Esophagus muscularis mucosa (tissue), 4 donors: ENCODE data around the gene CEP89. TPM values are rescaled to one million over a fixed set of nuclear protein-coding genes. Genes with fewer than 3 reads are reported as not detected.
A peak's percentile ranks its signal among the peaks of the same experiment; 100 is the strongest.
"Not testable (repeated sequence)": the region's sequence is repeated elsewhere in the genome, so short reads cannot be mapped to it uniquely, and the experiment has no call there.

Experiments used
- DNase-seq: peaks from one replicate; pipeline ENCODE4 v3.0.0-alpha.2; 2017; ENCODE audit errors: extremely low spot score
- H3K27ac ChIP-seq, 4 donors: fragments of 200-600 bp; sonication (generic); replicated peaks in 1 of 4; 1 replicate in 3 of 4; 2 replicates in 1 of 4; pipeline ENCODE4 v1.5.1; 2016 to 2019; ENCODE audit warnings: mild to moderate bottlenecking in 1 of 4
- H3K27me3 ChIP-seq, 4 donors: fragments of 200-600 bp; sonication (generic); one replicate each; pipeline versions ENCODE4 v1.5.1 to v1.6.0; 2016 to 2019
- H3K36me3 ChIP-seq, 4 donors: fragments of 200-600 bp; sonication (generic); one replicate each; pipeline ENCODE4 v1.5.1; 2016 to 2019
- H3K4me1 ChIP-seq, 4 donors: fragments of 200-600 bp; sonication (generic); one replicate each; pipeline ENCODE4 v1.5.1; 2016 to 2019
- H3K4me3 ChIP-seq, 4 donors: fragments of 200-600 bp; sonication (generic); 1 replicate in 2 of 4; 2 replicates in 2 of 4; pipeline ENCODE4 v1.5.1; 2016 to 2019; ENCODE audit warnings: mild to moderate bottlenecking in 4 of 4, moderate library complexity in 1 of 4
- H3K9me3 ChIP-seq, 4 donors: fragments of 200-600 bp; sonication (generic); 1 replicate in 3 of 4; 2 replicates in 1 of 4; pipeline ENCODE4 v1.5.1; 2016 to 2019
- CTCF ChIP-seq, 3 experiments: fragments of 200-600 bp in 2 of 3; fragments of 450-650 bp in 1 of 3; sonication (generic) in 2 of 3; IDR thresholded peaks; one replicate each; pipeline ENCODE4 v1.5.1; 2017 to 2019; ENCODE audit warnings: antibody characterized with exemption in 3 of 3, mild to moderate bottlenecking in 2 of 3, moderate library complexity in 1 of 3
- EP300 ChIP-seq: sonication (generic); formaldehyde crosslinking; IDR thresholded peaks from one replicate; pipeline ENCODE4 v1.6.1; 2017; ENCODE audit warnings: antibody characterized with exemption
- POLR2A ChIP-seq: fragments of 450-650 bp; IDR thresholded peaks from one replicate; pipeline ENCODE4 v1.6.1; 2017; ENCODE audit warnings: antibody characterized with exemption, moderate library complexity, mild to moderate bottlenecking, low read depth
- POLR2AphosphoS5 ChIP-seq, 2 donors: sonication (generic); formaldehyde crosslinking; IDR thresholded peaks; one replicate each; pipeline ENCODE4 v1.6.1; 2017; ENCODE audit warnings: antibody characterized with exemption in 2 of 2
- WGBS: methylation state at CpG from one replicate; pipeline ENCODE4 v1.1.5; 2018; 5-methylcytosine and 5-hydroxymethylcytosine counted together
- intact Hi-C: fragments of 100-400 bp; cut with DNase I; formaldehyde crosslinking; loops from one replicate; pipeline ENCODE4 v1.15.1; 2023
- total RNA-seq, 4 donors: library from RNA; depleted of rRNA; stranded (reverse); fragments of >200 nt; gene quantifications; one replicate each; pipeline versions ENCODE4 v1.1.0 to v1.2.1, GENCODE V29; 2016

The CEP89 gene
- total RNA-seq, 4 donors from 2014 or later, result 9.1 to 20.4 (median 18.4) TPM

- intact Hi-C loops, result no loop called here
- Histone ChIP-seq H3K4me3 (no peak overlapping the region), H3K9me3 (no peaks in the 10 kb centered on the region), H3K27ac (no peak overlapping the region), H3K4me1 (no peaks in the 10 kb centered on the region), H3K36me3 (no peaks in the 10 kb centered on the region), H3K27me3 (no peaks in the 10 kb centered on the region)
- TF ChIP-seq POLR2AphosphoS5 (IDR thresholded peaks at IDR 0.05), result no peak
- no peak for TF ChIP-seq EP300
- no peak for TF ChIP-seq POLR2A
- TF ChIP-seq CTCF (IDR thresholded peaks at IDR 0.05), result no peak
- WGBS, result 76% methylated on average over 5 of the region's 5 CpGs
- no peak for DNase-seq
Observed at GRCh38 chr19:32988724-32989123, 17.0 kb upstream of the CEP89 start.

- H3K36me3 ChIP-seq, intact Hi-C loops, DNase-seq, H3K9me3 ChIP-seq, H3K4me1 ChIP-seq, H3K27me3 ChIP-seq, H3K4me3 ChIP-seq, H3K27ac ChIP-seq: not testable (repeated sequence)
- 91% methylated on average over 5 of the region's 5 CpGs for WGBS
Observed at GRCh38 chr19:32988254-32988653, 16.5 kb upstream of the CEP89 start.

- DNase-seq, H3K4me1 ChIP-seq, intact Hi-C loops, H3K4me3 ChIP-seq, H3K36me3 ChIP-seq, H3K9me3 ChIP-seq, H3K27ac ChIP-seq, H3K27me3 ChIP-seq: not testable (repeated sequence)
- WGBS, result 91% methylated on average over 6 of the region's 6 CpGs
Observed at GRCh38 chr19:32982488-32982887, 10.7 kb upstream of the CEP89 start.

GRCh38 chr19:32979807-32980206, 8.0 kb upstream of the CEP89 start:
- 85% methylated on average over 7 of the region's 7 CpGs for WGBS
- H3K4me1 ChIP-seq, H3K9me3 ChIP-seq, DNase-seq, H3K4me3 ChIP-seq, H3K27ac ChIP-seq, H3K27me3 ChIP-seq, intact Hi-C loops: not testable (repeated sequence)
- peaks cover 0 to 11% (median 2%) of the 10 kb centered on the region in 4 donors for H3K36me3 ChIP-seq

GRCh38 chr19:32977813-32978212, 6.1 kb upstream of the CEP89 start:
- DNase-seq, H3K27me3 ChIP-seq, intact Hi-C loops, H3K4me3 ChIP-seq, H3K9me3 ChIP-seq, H3K27ac ChIP-seq, H3K4me1 ChIP-seq: not testable (repeated sequence)
- peaks cover 0 to 11% (median 2%) of the 10 kb centered on the region in 4 donors for H3K36me3 ChIP-seq
- WGBS, result 89% methylated on average over 4 of the region's 4 CpGs

GRCh38 chr19:32977280-32977679, 5.5 kb upstream of the CEP89 start:
- Histone ChIP-seq H3K4me1 (peaks cover 2 to 9% (median 5%) of the 10 kb centered on the region in 4 donors), H3K27me3 (no peaks in the 10 kb centered on the region), H3K36me3 (peaks cover 0 to 11% (median 2%) of the 10 kb centered on the region in 4 donors), H3K27ac (no peak overlapping the region), H3K4me3 (no peak overlapping the region), H3K9me3 (no peaks in the 10 kb centered on the region)
- TF ChIP-seq POLR2A (no peak), POLR2AphosphoS5 (IDR thresholded peaks at IDR 0.05) (no peak), EP300 (no peak), CTCF (IDR thresholded peaks at IDR 0.05) (no peak)
- no peak for DNase-seq
- WGBS, result 79% methylated on average over 7 of the region's 7 CpGs
- intact Hi-C loops, result no loop called here

- Histone ChIP-seq H3K4me1 (peaks cover 3 to 10% (median 7%) of the 10 kb centered on the region in 4 donors), H3K27ac (no peak overlapping the region), H3K27me3 (no peaks in the 10 kb centered on the region), H3K9me3 (no peaks in the 10 kb centered on the region), H3K4me3 (no peak overlapping the region), H3K36me3 (peaks cover 0 to 11% (median 2%) of the 10 kb centered on the region in 4 donors)
- intact Hi-C loops, result no loop called here
- TF ChIP-seq CTCF (IDR thresholded peaks at IDR 0.05) (peak; percentile 43 to 68 (median 58)), POLR2AphosphoS5 (IDR thresholded peaks at IDR 0.05) (no peak)
- DNase-seq, result no peak
- WGBS, result 46% methylated on average over 14 of the region's 14 CpGs
Observed at GRCh38 chr19:32976223-32976805, 4.6 kb upstream of the CEP89 start.
